HEK293 (cell line): ENCODE results near the gene VWF.

ENCODE experiments used
- CTCF ChIA-PET: fragments of 350-600 bp; formaldehyde crosslinking; extraction: SDS; loops from one replicate; lab custom pipeline; 2021; ENCODE audit warnings: antibody characterized with exemption; lab: Yijun Ruan, JAX
- POLR2A ChIA-PET: fragments of 300-600 bp; formaldehyde crosslinking; extraction: SDS; loops from one replicate; lab custom pipeline; 2020; ENCODE audit warnings: antibody characterized with exemption, inconsistent platforms; lab: Yijun Ruan, JAX
- H3K27ac ChIP-seq: fragments of 200-500 bp; sonication (Bioruptor generic); 2 replicates; pipeline ENCODE4 v1.5.1; 2014; ENCODE audit warnings: low read depth, low read length, control low read depth, inconsistent platforms; ENCODE audit errors: extremely low read depth
- H3K36me3 ChIP-seq, 2 experiments: fragments of 200-500 bp in 1 of 2; sonication (Bioruptor generic) in 1 of 2; 1 replicate in 1 of 2; 2 replicates in 1 of 2; pipeline ENCODE4 v1.5.1; 2014 to 2017; ENCODE audit warnings: inconsistent platforms in 2 of 2, low read length in 2 of 2; ENCODE audit not compliant: control insufficient read depth in 2 of 2, insufficient read depth in 1 of 2
- H3K4me1 ChIP-seq: fragments of 200-500 bp; sonication (Bioruptor generic); 2 replicates; pipeline ENCODE4 v1.5.1; 2014; ENCODE audit warnings: mild to moderate bottlenecking, low read length, inconsistent platforms; ENCODE audit not compliant: control insufficient read depth, insufficient read depth
- H3K4me3 ChIP-seq: 2 replicates; pipeline ENCODE4 v1.5.1; 2011; ENCODE audit warnings: low read depth, mild to moderate bottlenecking, control low read depth, low read length, moderate library complexity
- H3K9me3 ChIP-seq: fragments of 200-500 bp; sonication (Bioruptor generic); 2 replicates; pipeline ENCODE4 v1.5.1; 2014; ENCODE audit warnings: low read depth, low read length, inconsistent platforms; ENCODE audit not compliant: control insufficient read depth, insufficient read depth
- BCL11A ChIP-seq: fragments of 450-650 bp; formaldehyde crosslinking; IDR thresholded peaks from 2 replicates; pipeline ENCODE4 v1.5.1; 2016; ENCODE audit warnings: low read depth, missing biosample characterization, missing genetic modification characterization
- INSM2 ChIP-seq: fragments of 450-650 bp; formaldehyde crosslinking; IDR thresholded peaks from 2 replicates; pipeline ENCODE4 v1.5.1; 2016; ENCODE audit warnings: missing biosample characterization, missing genetic modification characterization
- KLF8 ChIP-seq: fragments of 450-650 bp; formaldehyde crosslinking; IDR thresholded peaks from 2 replicates; pipeline ENCODE4 v1.5.1; 2016; ENCODE audit warnings: missing biosample characterization, missing genetic modification characterization
- PRDM1 ChIP-seq: fragments of 450-650 bp; formaldehyde crosslinking; IDR thresholded peaks from 2 replicates; pipeline ENCODE4; 2016; ENCODE audit warnings: missing biosample characterization, missing genetic modification characterization
- YY1 ChIP-seq: fragments of 450-650 bp; formaldehyde crosslinking; IDR thresholded peaks from 2 replicates; pipeline ENCODE4 v1.5.1; 2018; ENCODE audit warnings: missing biosample characterization, missing genetic modification characterization
- ZBTB48 ChIP-seq: fragments of 450-650 bp; formaldehyde crosslinking; IDR thresholded peaks from 2 replicates; pipeline ENCODE4 v1.5.1; 2016; ENCODE audit warnings: missing biosample characterization, missing genetic modification characterization
- ZEB2 ChIP-seq: fragments of 450-650 bp; formaldehyde crosslinking; IDR thresholded peaks from 2 replicates; pipeline ENCODE4 v1.5.1; 2016; ENCODE audit warnings: missing biosample characterization, missing genetic modification characterization
- ZNF132 ChIP-seq: fragments of 450-650 bp; formaldehyde crosslinking; IDR thresholded peaks from 2 replicates; pipeline ENCODE4 v1.5.1; 2017; ENCODE audit warnings: missing biosample characterization, missing genetic modification characterization, borderline replicate concordance
- ZNF202 ChIP-seq: fragments of 450-650 bp; formaldehyde crosslinking; IDR thresholded peaks from 2 replicates; pipeline ENCODE4 v1.5.1; 2016; ENCODE audit warnings: missing biosample characterization, missing genetic modification characterization, borderline replicate concordance
- ZNF214 ChIP-seq: fragments of 450-650 bp; formaldehyde crosslinking; IDR thresholded peaks from 2 replicates; pipeline ENCODE4 v1.5.1; 2017; ENCODE audit warnings: missing biosample characterization, mild to moderate bottlenecking, missing genetic modification characterization, borderline replicate concordance
- ZNF23 ChIP-seq: fragments of 450-650 bp; formaldehyde crosslinking; IDR thresholded peaks from 2 replicates; pipeline ENCODE4 v1.5.1; 2016; ENCODE audit warnings: missing biosample characterization, missing genetic modification characterization, borderline replicate concordance
- ZNF24 ChIP-seq: fragments of 450-650 bp; formaldehyde crosslinking; IDR thresholded peaks from 2 replicates; pipeline ENCODE4 v1.5.1; 2016; ENCODE audit warnings: missing biosample characterization, missing genetic modification characterization
- ZNF248 ChIP-seq: fragments of 450-650 bp; formaldehyde crosslinking; IDR thresholded peaks from 2 replicates; pipeline ENCODE4 v1.5.1; 2017; ENCODE audit warnings: missing biosample characterization, missing genetic modification characterization
- ZNF335 ChIP-seq: fragments of 450-650 bp; formaldehyde crosslinking; conservative IDR thresholded peaks from 2 replicates; pipeline ENCODE4 v1.5.1; 2016; ENCODE audit warnings: missing biosample characterization, missing genetic modification characterization
- ZNF433 ChIP-seq: fragments of 450-650 bp; formaldehyde crosslinking; IDR thresholded peaks from 2 replicates; pipeline ENCODE4 v1.5.1; 2016; ENCODE audit warnings: missing biosample characterization, missing genetic modification characterization, low read depth
- ZNF473 ChIP-seq: fragments of 450-650 bp; formaldehyde crosslinking; IDR thresholded peaks from 2 replicates; pipeline ENCODE4 v1.5.1; 2017; ENCODE audit warnings: missing biosample characterization, missing genetic modification characterization
- ZNF510 ChIP-seq: fragments of 450-650 bp; formaldehyde crosslinking; IDR thresholded peaks from 2 replicates; pipeline ENCODE4 v1.5.1; 2018; ENCODE audit warnings: mild to moderate bottlenecking, missing genetic modification characterization, missing biosample characterization; ENCODE audit not compliant: insufficient replicate concordance
- ZNF514 ChIP-seq: fragments of 450-650 bp; formaldehyde crosslinking; IDR thresholded peaks from 2 replicates; pipeline ENCODE4 v1.5.1; 2016; ENCODE audit warnings: missing biosample characterization, missing genetic modification characterization
- ZNF558 ChIP-seq: fragments of 450-650 bp; formaldehyde crosslinking; IDR thresholded peaks from 2 replicates; pipeline ENCODE4 v1.5.1; 2016; ENCODE audit warnings: missing biosample characterization, missing genetic modification characterization
- ZNF830 ChIP-seq: fragments of 450-650 bp; IDR thresholded peaks from 2 replicates; pipeline ENCODE4 v1.5.0; 2018; ENCODE audit warnings: missing biosample characterization, missing genetic modification characterization, low read depth, mild to moderate bottlenecking, moderate library complexity
- ZNF843 ChIP-seq: fragments of 450-650 bp; formaldehyde crosslinking; IDR thresholded peaks from 2 replicates; pipeline ENCODE4 v1.5.1; 2016; ENCODE audit warnings: missing biosample characterization, missing genetic modification characterization
- TF ChIP-seq, protein P1 (sequence below): fragments of 450-650 bp; formaldehyde crosslinking; IDR thresholded peaks from 2 replicates; pipeline ENCODE4 v1.5.1; 2016; ENCODE audit warnings: missing biosample characterization, missing genetic modification characterization
- TF ChIP-seq, protein P2 (sequence below): fragments of 450-650 bp; formaldehyde crosslinking; IDR thresholded peaks from 2 replicates; pipeline ENCODE4 v1.5.1; 2017; ENCODE audit warnings: missing biosample characterization, missing genetic modification characterization
- TF ChIP-seq, protein P3 (sequence below): fragments of 450-650 bp; formaldehyde crosslinking; IDR thresholded peaks from 2 replicates; pipeline ENCODE4 v1.5.1; 2016; ENCODE audit warnings: missing biosample characterization, missing genetic modification characterization
- TF ChIP-seq, protein P4 (sequence below): fragments of 450-650 bp; IDR thresholded peaks from 2 replicates; pipeline ENCODE4 v1.5.1; 2018; ENCODE audit warnings: missing biosample characterization, mild to moderate bottlenecking, missing genetic modification characterization

VWF gene

GRCh38 chr12:6076776-6077691, 47.4 kb downstream of the VWF start:
- ChIA-PET CTCF (interaction anchor here (0.6 to 1.4 kb wide), 4 partner anchors 11 to 412 kb away, joined by 3 to 4 read pairs (median 3); no protein-coding TSS in a partner anchor), POLR2A (no interaction called here)
- Histone ChIP-seq H3K4me1 (no peaks in the 10 kb centered on the region), H3K27ac (no peak overlapping the region), H3K36me3 (no peaks in the 10 kb centered on the region), H3K9me3 (no peaks in the 10 kb centered on the region)
- TF ChIP-seq, protein P1, sequence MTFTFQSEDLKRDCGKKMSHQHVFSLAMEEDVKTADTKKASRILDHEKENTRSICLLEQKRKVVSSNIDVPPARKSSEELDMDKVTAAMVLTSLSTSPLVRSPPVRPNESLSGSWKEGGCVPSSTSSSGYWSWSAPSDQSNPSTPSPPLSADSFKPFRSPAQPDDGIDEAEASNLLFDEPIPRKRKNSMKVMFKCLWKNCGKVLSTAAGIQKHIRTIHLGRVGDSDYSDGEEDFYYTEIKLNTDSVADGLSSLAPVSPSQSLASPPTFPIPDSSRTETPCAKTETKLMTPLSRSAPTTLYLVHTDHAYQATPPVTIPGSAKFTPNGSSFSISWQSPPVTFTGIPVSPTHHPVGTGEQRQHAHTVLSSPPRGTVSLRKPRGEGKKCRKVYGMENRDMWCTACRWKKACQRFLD (tag by site-specific recombination), result no peak
- no peak for TF ChIP-seq ZNF23 (tag by site-specific recombination)
- no peak for TF ChIP-seq ZNF558
- TF ChIP-seq ZNF510, result no peak
- TF ChIP-seq, protein P2, sequence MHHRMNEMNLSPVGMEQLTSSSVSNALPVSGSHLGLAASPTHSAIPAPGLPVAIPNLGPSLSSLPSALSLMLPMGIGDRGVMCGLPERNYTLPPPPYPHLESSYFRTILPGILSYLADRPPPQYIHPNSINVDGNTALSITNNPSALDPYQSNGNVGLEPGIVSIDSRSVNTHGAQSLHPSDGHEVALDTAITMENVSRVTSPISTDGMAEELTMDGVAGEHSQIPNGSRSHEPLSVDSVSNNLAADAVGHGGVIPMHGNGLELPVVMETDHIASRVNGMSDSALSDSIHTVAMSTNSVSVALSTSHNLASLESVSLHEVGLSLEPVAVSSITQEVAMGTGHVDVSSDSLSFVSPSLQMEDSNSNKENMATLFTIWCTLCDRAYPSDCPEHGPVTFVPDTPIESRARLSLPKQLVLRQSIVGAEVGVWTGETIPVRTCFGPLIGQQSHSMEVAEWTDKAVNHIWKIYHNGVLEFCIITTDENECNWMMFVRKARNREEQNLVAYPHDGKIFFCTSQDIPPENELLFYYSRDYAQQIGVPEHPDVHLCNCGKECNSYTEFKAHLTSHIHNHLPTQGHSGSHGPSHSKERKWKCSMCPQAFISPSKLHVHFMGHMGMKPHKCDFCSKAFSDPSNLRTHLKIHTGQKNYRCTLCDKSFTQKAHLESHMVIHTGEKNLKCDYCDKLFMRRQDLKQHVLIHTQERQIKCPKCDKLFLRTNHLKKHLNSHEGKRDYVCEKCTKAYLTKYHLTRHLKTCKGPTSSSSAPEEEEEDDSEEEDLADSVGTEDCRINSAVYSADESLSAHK (tag by site-specific recombination), result no peak
- no peak for TF ChIP-seq BCL11A (tag by site-specific recombination)
- TF ChIP-seq, all 188 proteins: peak for 0
- H3K4me3 ChIP-seq, result no peak overlapping the region

GRCh38 chr12:6076346-6076745, 48.1 kb downstream of the VWF start:
- Histone ChIP-seq H3K9me3 (no peaks in the 10 kb centered on the region), H3K4me1 (no peaks in the 10 kb centered on the region), H3K4me3 (no peak overlapping the region), H3K27ac (no peak overlapping the region), H3K36me3 (no peaks in the 10 kb centered on the region)
- ChIA-PET POLR2A (no interaction called here), CTCF (interaction anchor here (0.7 to 1.5 kb wide), 3 partner anchors 11 to 208 kb away, joined by 3 to 5 read pairs (median 3); no protein-coding TSS in a partner anchor)
- TF ChIP-seq, protein P3, sequence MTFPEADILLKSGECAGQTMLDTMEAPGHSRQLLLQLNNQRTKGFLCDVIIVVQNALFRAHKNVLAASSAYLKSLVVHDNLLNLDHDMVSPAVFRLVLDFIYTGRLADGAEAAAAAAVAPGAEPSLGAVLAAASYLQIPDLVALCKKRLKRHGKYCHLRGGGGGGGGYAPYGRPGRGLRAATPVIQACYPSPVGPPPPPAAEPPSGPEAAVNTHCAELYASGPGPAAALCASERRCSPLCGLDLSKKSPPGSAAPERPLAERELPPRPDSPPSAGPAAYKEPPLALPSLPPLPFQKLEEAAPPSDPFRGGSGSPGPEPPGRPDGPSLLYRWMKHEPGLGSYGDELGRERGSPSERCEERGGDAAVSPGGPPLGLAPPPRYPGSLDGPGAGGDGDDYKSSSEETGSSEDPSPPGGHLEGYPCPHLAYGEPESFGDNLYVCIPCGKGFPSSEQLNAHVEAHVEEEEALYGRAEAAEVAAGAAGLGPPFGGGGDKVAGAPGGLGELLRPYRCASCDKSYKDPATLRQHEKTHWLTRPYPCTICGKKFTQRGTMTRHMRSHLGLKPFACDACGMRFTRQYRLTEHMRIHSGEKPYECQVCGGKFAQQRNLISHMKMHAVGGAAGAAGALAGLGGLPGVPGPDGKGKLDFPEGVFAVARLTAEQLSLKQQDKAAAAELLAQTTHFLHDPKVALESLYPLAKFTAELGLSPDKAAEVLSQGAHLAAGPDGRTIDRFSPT (tag by site-specific recombination), result no peak
- no peak for TF ChIP-seq ZNF335
- TF ChIP-seq KLF8 (tag by site-specific recombination), result no peak
- TF ChIP-seq PRDM1, result no peak
- TF ChIP-seq ZNF843 (tag by site-specific recombination), result no peak
- TF ChIP-seq ZEB2, result no peak
- TF ChIP-seq ZNF830 (tag by site-specific recombination), result no peak
- TF ChIP-seq INSM2 (tag by site-specific recombination), result no peak
- no peak for TF ChIP-seq ZNF132 (tag by site-specific recombination)
- TF ChIP-seq ZNF202 (tag by site-specific recombination), result no peak
- TF ChIP-seq ZNF514, result no peak
- no peak for TF ChIP-seq YY1 (tag by site-specific recombination)
- no peak for TF ChIP-seq ZNF214
- TF ChIP-seq ZBTB48, result no peak
- TF ChIP-seq ZNF473 (tag by site-specific recombination), result no peak
- TF ChIP-seq ZNF24 (tag by site-specific recombination), result no peak
- TF ChIP-seq, protein P4, sequence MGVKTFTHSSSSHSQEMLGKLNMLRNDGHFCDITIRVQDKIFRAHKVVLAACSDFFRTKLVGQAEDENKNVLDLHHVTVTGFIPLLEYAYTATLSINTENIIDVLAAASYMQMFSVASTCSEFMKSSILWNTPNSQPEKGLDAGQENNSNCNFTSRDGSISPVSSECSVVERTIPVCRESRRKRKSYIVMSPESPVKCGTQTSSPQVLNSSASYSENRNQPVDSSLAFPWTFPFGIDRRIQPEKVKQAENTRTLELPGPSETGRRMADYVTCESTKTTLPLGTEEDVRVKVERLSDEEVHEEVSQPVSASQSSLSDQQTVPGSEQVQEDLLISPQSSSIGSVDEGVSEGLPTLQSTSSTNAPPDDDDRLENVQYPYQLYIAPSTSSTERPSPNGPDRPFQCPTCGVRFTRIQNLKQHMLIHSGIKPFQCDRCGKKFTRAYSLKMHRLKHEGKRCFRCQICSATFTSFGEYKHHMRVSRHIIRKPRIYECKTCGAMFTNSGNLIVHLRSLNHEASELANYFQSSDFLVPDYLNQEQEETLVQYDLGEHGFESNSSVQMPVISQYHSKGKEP (tag by site-specific recombination), result no peak
- TF ChIP-seq ZNF248, result no peak
- TF ChIP-seq ZNF433, result no peak
